ENCODE results near the gene OR52R1.

Gene OR52R1

GRCh38 chr11:4809246-4809645, 5.1 kb upstream of the OR52R1 start:
- no peak for TF ChIP-seq ZBTB7A (IDR thresholded peaks at IDR 0.05; ENCODE audit: low read depth)
- no peak for TF ChIP-seq TEAD4 (IDR thresholded peaks at IDR 0.05)
- no peak for TF ChIP-seq CEBPB (IDR thresholded peaks at IDR 0.05)
- TF ChIP-seq FOXM1 (IDR thresholded peaks at IDR 0.05; ENCODE audit: borderline replicate concordance, low read depth) = no peak

- TF ChIP-seq CEBPB (IDR thresholded peaks at IDR 0.05) = no peak
- no peak for TF ChIP-seq RAD21 (IDR thresholded peaks at IDR 0.05; ENCODE audit: low read depth)
- no peak for TF ChIP-seq TAF1 (IDR thresholded peaks at IDR 0.05; ENCODE audit: low read depth)
- TF ChIP-seq MAX (IDR thresholded peaks at IDR 0.05) = no peak
- TF ChIP-seq TCF12 (IDR thresholded peaks at IDR 0.05; ENCODE audit: low read depth) = no peak
- TF ChIP-seq FOXM1 (IDR thresholded peaks at IDR 0.05; ENCODE audit: borderline replicate concordance, low read depth) = no peak
- no peak for TF ChIP-seq USF1 (IDR thresholded peaks at IDR 0.05)
- TF ChIP-seq EGR1 (IDR thresholded peaks at IDR 0.05) = no peak
Measured at GRCh38 chr11:4808476-4808875, 4.3 kb upstream of the OR52R1 start.

GRCh38 chr11:4798427-4799183, 5.6 kb downstream of the OR52R1 start:
- TF ChIP-seq CEBPB (IDR thresholded peaks at IDR 0.05) (no peak), MAX (IDR thresholded peaks at IDR 0.05) (no peak), REST (IDR thresholded peaks at IDR 0.05; ENCODE audit: low read depth) (no peak), FOXM1 (IDR thresholded peaks at IDR 0.05; ENCODE audit: borderline replicate concordance, low read depth) (no peak), NFIC (IDR thresholded peaks at IDR 0.05) (no peak), ZBTB7A (IDR thresholded peaks at IDR 0.05; ENCODE audit: low read depth) (no peak), YY1 (IDR thresholded peaks at IDR 0.05; ENCODE audit: low read depth) (no peak), EP300 (IDR thresholded peaks at IDR 0.05; ENCODE audit: borderline replicate concordance) (no peak), USF1 (IDR thresholded peaks at IDR 0.05) (no peak), CREB1 (IDR thresholded peaks at IDR 0.05; ENCODE audit: low read depth) (no peak), TCF12 (IDR thresholded peaks at IDR 0.05; ENCODE audit: low read depth) (no peak), TEAD4 (IDR thresholded peaks at IDR 0.05) (no peak), RAD21 (IDR thresholded peaks at IDR 0.05; ENCODE audit: low read depth) (no peak), TAF1 (IDR thresholded peaks at IDR 0.05; ENCODE audit: low read depth) (no peak), EGR1 (IDR thresholded peaks at IDR 0.05) (no peak)

- TF ChIP-seq EGR1 (IDR thresholded peaks at IDR 0.05) (no peak), USF1 (IDR thresholded peaks at IDR 0.05) (no peak), YY1 (IDR thresholded peaks at IDR 0.05; ENCODE audit: low read depth) (no peak), ZBTB7A (IDR thresholded peaks at IDR 0.05; ENCODE audit: low read depth) (no peak), FOXM1 (IDR thresholded peaks at IDR 0.05; ENCODE audit: borderline replicate concordance, low read depth) (no peak), MAX (IDR thresholded peaks at IDR 0.05) (no peak), CEBPB (IDR thresholded peaks at IDR 0.05) (no peak), TCF12 (IDR thresholded peaks at IDR 0.05; ENCODE audit: low read depth) (no peak), RAD21 (IDR thresholded peaks at IDR 0.05; ENCODE audit: low read depth) (no peak), REST (IDR thresholded peaks at IDR 0.05; ENCODE audit: low read depth) (no peak), TEAD4 (IDR thresholded peaks at IDR 0.05) (no peak)
Measured at GRCh38 chr11:4797206-4797605, 7.0 kb downstream of the OR52R1 start.

GRCh38 chr11:4782454-4782853, 21.7 kb downstream of the OR52R1 start:
- TF ChIP-seq TCF12 (IDR thresholded peaks at IDR 0.05; ENCODE audit: low read depth) = no peak
- no peak for TF ChIP-seq ZBTB7A (IDR thresholded peaks at IDR 0.05; ENCODE audit: low read depth)

- TF ChIP-seq REST (IDR thresholded peaks at IDR 0.05; ENCODE audit: low read depth) = no peak
- no peak for TF ChIP-seq YY1 (IDR thresholded peaks at IDR 0.05; ENCODE audit: low read depth)
- TF ChIP-seq ZBTB7A (IDR thresholded peaks at IDR 0.05; ENCODE audit: low read depth) = no peak
- no peak for TF ChIP-seq CREB1 (IDR thresholded peaks at IDR 0.05; ENCODE audit: low read depth)
- no peak for TF ChIP-seq USF1 (IDR thresholded peaks at IDR 0.05)
- no peak for TF ChIP-seq CEBPB (IDR thresholded peaks at IDR 0.05)
- no peak for TF ChIP-seq EGR1 (IDR thresholded peaks at IDR 0.05)
- TF ChIP-seq EP300 (IDR thresholded peaks at IDR 0.05; ENCODE audit: borderline replicate concordance) = no peak
- no peak for TF ChIP-seq MAX (IDR thresholded peaks at IDR 0.05)
- TF ChIP-seq FOXM1 (IDR thresholded peaks at IDR 0.05; ENCODE audit: borderline replicate concordance, low read depth) = no peak
- no peak for TF ChIP-seq RAD21 (IDR thresholded peaks at IDR 0.05; ENCODE audit: low read depth)
- TF ChIP-seq TEAD4 (IDR thresholded peaks at IDR 0.05) = no peak
- TF ChIP-seq NFIC (IDR thresholded peaks at IDR 0.05) = no peak
- TF ChIP-seq TAF1 (IDR thresholded peaks at IDR 0.05; ENCODE audit: low read depth) = no peak
- TF ChIP-seq TCF12 (IDR thresholded peaks at IDR 0.05; ENCODE audit: low read depth) = no peak
Measured at GRCh38 chr11:4769838-4770237, 34.3 kb downstream of the OR52R1 start, which contains the start of gene OR51F1. TSS of gene OR51F1 (minus strand) at chr11:4769938. CDS start at chr11:4769938, 0 bp downstream.
